ENCODE results near the gene ACOT7.
"Not testable (repeated sequence)": the region's sequence is repeated elsewhere in the genome, so short reads cannot be mapped to it uniquely, and the experiment has no call there.

ACOT7 gene

DNA sequence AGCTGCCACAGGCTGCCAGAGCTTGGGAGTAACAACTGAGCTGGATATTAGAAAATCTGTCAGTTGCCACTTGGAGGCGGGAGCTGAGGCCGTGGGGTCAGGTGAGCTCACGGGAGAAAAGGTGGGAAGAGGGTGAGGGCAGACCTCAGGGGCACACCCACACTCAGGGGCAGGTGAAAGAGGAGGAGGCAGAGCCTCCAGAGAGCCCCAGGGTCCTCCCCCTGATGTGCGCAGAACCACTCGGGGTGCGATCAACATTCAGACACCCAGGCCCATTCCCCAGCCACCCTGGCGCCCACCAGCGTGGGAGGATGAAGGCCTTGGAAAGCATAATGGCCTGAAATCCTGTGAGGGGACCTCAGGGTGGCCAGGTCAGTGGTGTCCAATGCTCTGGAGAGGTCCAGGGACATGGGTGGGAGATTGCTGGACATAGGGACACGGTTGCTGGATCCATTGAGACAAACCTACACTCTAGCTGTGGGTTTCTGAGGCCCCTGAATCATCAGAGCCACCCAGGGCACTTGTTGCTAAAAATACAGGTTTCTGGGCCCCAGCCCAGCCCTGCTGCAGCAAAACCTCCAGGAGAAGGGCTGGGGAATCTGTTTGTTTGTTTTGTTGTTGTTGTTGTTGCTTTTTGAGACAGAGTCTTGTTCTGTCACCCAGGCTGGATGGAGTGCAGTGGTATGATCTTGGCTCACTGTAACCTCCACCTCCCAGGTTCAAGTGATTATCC, 83.3 kb downstream of the ACOT7 start:
- H3K9ac ChIP-seq (ENCODE audit: low read length), result no peak overlapping the region
- H3K36me3 ChIP-seq (ENCODE audit: insufficient read depth, low read length), result no peaks in the 10 kb centered on the region
- H3K4me1 ChIP-seq (ENCODE audit: insufficient read depth, low read length), result no peaks in the 10 kb centered on the region
- no peaks in the 10 kb centered on the region for H3K9me3 ChIP-seq (ENCODE audit: low read length)
- H3K27ac ChIP-seq (ENCODE audit: low read depth, low read length), result no peak overlapping the region
- H3K4me3 ChIP-seq (ENCODE audit: low read depth in 1 of 2, low read length in 2 of 2), result no peak overlapping the region
- no peaks in the 10 kb centered on the region for H3K27me3 ChIP-seq (ENCODE audit: control insufficient read depth in 1 of 2, insufficient read depth in 2 of 2, low read length in 2 of 2)

DNA sequence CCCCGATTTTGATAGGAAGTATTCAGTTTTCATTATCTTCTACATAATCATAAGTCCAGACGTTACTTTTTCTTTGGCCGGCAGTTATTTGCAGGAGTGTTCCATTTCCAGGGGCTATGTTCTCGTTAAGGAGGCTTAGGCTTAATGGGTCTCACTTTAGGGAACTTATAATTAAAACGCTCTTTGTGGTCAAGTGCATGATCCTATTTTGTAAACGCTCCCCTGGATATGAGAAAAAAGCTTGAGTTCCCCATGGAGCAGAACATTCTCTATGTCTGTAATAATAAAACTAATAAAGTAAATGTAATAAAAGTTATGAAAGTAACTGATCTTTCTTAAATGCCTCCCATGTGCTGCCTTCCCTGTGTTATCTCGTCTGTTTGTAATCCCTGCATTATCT, 84.0 kb downstream of the ACOT7 start:
- H3K27me3 ChIP-seq (ENCODE audit: control insufficient read depth in 1 of 2, insufficient read depth in 2 of 2, low read length in 2 of 2), result no peaks in the 10 kb centered on the region
- no peaks in the 10 kb centered on the region for H3K36me3 ChIP-seq (ENCODE audit: insufficient read depth, low read length)
- no peak overlapping the region for H3K9ac ChIP-seq (ENCODE audit: low read length)
- no peak overlapping the region for H3K4me3 ChIP-seq (ENCODE audit: low read depth in 1 of 2, low read length in 2 of 2)
- H3K27ac ChIP-seq (ENCODE audit: low read depth, low read length), result no peak overlapping the region
- H3K4me1 ChIP-seq (ENCODE audit: insufficient read depth, low read length), result no peaks in the 10 kb centered on the region
- H3K9me3 ChIP-seq (ENCODE audit: low read length), result no peaks in the 10 kb centered on the region

GRCh38 chr1:6308449-6308848, 85.1 kb downstream of the ACOT7 start:
- Histone ChIP-seq H3K9me3 (ENCODE audit: low read length) (no peaks in the 10 kb centered on the region), H3K36me3 (ENCODE audit: insufficient read depth, low read length) (no peaks in the 10 kb centered on the region), H3K27ac (ENCODE audit: low read depth, low read length) (no peak overlapping the region), H3K9ac (ENCODE audit: low read length) (no peak overlapping the region), H3K4me1 (ENCODE audit: insufficient read depth, low read length) (no peaks in the 10 kb centered on the region), H3K4me3 (ENCODE audit: low read depth in 1 of 2, low read length in 2 of 2) (no peak overlapping the region), H3K27me3 (ENCODE audit: control insufficient read depth in 1 of 2, insufficient read depth in 2 of 2, low read length in 2 of 2) (no peaks in the 10 kb centered on the region)

DNA sequence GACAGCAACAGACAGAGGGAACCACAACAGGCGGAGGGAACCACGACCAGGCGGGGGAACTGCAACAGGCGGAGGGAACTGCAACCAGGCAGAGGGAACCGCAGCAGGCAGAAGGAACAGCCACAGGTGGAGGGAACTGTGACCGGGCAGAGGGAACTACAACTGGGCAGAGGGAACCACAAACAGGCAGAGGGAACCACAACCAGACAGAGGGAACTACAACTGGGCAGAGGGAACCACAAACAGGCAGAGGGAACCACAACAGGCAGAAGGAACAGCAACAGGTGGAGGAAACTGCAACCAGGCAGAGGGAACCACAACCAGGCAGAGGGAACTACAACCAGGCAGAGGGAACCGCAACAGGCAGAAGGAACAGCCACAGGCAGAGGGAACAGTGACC, 85.9 kb downstream of the ACOT7 start:
- H3K36me3 ChIP-seq (ENCODE audit: insufficient read depth, low read length); H3K27me3 ChIP-seq (ENCODE audit: control insufficient read depth in 1 of 2, insufficient read depth in 2 of 2, low read length in 2 of 2); H3K9ac ChIP-seq (ENCODE audit: low read length); H3K27ac ChIP-seq (ENCODE audit: low read depth, low read length); H3K4me1 ChIP-seq (ENCODE audit: insufficient read depth, low read length); H3K9me3 ChIP-seq (ENCODE audit: low read length); H3K4me3 ChIP-seq (ENCODE audit: low read depth in 1 of 2, low read length in 2 of 2): not testable (repeated sequence)

GRCh38 chr1:6307099-6307498, 86.5 kb downstream of the ACOT7 start:
- Histone ChIP-seq H3K27ac (ENCODE audit: low read depth, low read length) (no peak overlapping the region), H3K36me3 (ENCODE audit: insufficient read depth, low read length) (no peaks in the 10 kb centered on the region), H3K9ac (ENCODE audit: low read length) (no peak overlapping the region), H3K4me3 (ENCODE audit: low read depth in 1 of 2, low read length in 2 of 2) (no peak overlapping the region), H3K4me1 (ENCODE audit: insufficient read depth, low read length) (no peaks in the 10 kb centered on the region), H3K27me3 (ENCODE audit: control insufficient read depth in 1 of 2, insufficient read depth in 2 of 2, low read length in 2 of 2) (no peaks in the 10 kb centered on the region), H3K9me3 (ENCODE audit: low read length) (no peaks in the 10 kb centered on the region)

DNA sequence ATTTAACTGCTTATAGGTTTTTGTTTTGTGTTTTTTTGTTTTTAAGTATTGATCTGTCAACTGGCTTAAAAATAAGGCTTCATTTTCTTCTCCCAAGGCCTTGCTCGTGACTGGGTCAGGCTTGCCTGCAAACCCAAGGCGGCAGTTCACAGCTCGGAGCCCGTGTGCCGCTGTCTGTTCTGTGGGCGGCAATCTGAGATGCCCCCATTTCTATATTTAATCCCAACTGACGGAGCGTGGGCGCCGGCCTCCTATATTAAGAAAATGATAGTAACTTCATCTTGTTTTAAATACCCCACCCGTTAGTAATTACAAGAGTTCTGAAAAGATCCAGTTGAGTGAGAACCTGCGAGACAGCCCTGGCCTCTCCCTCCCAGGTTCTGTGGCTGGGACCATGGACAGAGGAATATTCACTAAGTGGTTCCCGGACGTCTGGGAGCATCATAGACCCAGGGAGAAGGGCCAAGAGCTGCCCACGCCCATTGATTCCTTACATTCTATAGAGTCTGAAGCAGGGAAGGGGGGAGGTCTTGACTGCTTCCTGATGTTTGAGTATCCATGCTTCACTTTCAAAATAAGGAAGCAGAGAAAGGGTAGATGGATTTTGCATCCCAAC, 90.1 kb downstream of the ACOT7 start:
- Histone ChIP-seq H3K4me3 (ENCODE audit: low read depth in 1 of 2, low read length in 2 of 2) (no peak overlapping the region), H3K27me3 (ENCODE audit: control insufficient read depth in 1 of 2, insufficient read depth in 2 of 2, low read length in 2 of 2) (no peaks in the 10 kb centered on the region), H3K4me1 (ENCODE audit: insufficient read depth, low read length) (no peaks in the 10 kb centered on the region)

DNA sequence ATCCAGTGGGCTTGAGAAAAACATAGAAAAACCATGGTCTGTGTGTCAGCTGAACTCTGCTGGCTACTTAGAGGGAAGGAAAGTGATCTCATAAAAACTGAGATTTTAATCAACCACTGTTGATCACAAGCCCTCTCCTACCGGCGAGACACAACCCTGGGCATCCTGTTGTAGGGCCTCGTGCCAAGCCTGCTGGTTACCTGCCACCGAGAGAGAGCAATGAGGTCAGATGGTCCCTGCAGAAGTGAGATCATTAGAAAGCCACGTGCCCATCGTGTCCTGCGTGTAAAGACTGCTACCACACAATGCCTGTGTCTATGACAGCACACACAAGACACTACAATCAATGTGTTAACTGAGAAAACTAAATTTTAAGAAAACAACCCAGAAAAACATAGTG, 91.0 kb downstream of the ACOT7 start:
- Histone ChIP-seq H3K4me3 (ENCODE audit: low read depth in 1 of 2, low read length in 2 of 2) (no peak overlapping the region), H3K4me1 (ENCODE audit: insufficient read depth, low read length) (no peaks in the 10 kb centered on the region), H3K36me3 (ENCODE audit: insufficient read depth, low read length) (no peaks in the 10 kb centered on the region), H3K9ac (ENCODE audit: low read length) (no peak overlapping the region), H3K9me3 (ENCODE audit: low read length) (no peaks in the 10 kb centered on the region), H3K27ac (ENCODE audit: low read depth, low read length) (no peak overlapping the region), H3K27me3 (ENCODE audit: control insufficient read depth in 1 of 2, insufficient read depth in 2 of 2, low read length in 2 of 2) (no peaks in the 10 kb centered on the region)

More for the DNA sequence above, 90.1 kb downstream of the ACOT7 start:
- H3K9me3 ChIP-seq (ENCODE audit: low read length), result no peaks in the 10 kb centered on the region
- H3K27ac ChIP-seq (ENCODE audit: low read depth, low read length), result no peak overlapping the region
- H3K9ac ChIP-seq (ENCODE audit: low read length), result no peak overlapping the region
- no peaks in the 10 kb centered on the region for H3K36me3 ChIP-seq (ENCODE audit: insufficient read depth, low read length)

DNA sequence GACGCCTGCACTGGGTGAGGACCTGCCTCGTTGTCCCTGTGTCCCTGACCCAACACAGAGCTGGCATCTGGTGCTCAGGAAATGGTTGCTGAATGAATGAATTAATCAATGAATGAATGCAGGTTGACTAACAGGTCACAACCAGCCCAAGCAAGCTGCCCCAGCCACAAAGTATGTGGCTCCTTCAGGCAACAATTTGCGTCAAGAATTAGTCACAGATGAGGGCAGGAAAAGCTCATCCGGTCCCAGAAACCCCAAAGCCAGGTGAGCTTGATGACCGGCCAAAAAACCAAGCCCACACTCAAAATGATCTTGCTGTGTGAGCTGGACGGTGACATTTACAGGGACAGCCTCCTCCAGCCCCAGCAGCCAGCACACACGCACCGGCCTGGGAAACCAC, 92.0 kb downstream of the ACOT7 start:
- no peak overlapping the region for H3K27ac ChIP-seq (ENCODE audit: low read depth, low read length)
- no peaks in the 10 kb centered on the region for H3K27me3 ChIP-seq (ENCODE audit: control insufficient read depth in 1 of 2, insufficient read depth in 2 of 2, low read length in 2 of 2)
- H3K4me1 ChIP-seq (ENCODE audit: insufficient read depth, low read length), result no peaks in the 10 kb centered on the region
- H3K9ac ChIP-seq (ENCODE audit: low read length), result no peak overlapping the region
- no peak overlapping the region for H3K4me3 ChIP-seq (ENCODE audit: low read depth in 1 of 2, low read length in 2 of 2)
- H3K9me3 ChIP-seq (ENCODE audit: low read length), result no peaks in the 10 kb centered on the region
- no peaks in the 10 kb centered on the region for H3K36me3 ChIP-seq (ENCODE audit: insufficient read depth, low read length)

DNA sequence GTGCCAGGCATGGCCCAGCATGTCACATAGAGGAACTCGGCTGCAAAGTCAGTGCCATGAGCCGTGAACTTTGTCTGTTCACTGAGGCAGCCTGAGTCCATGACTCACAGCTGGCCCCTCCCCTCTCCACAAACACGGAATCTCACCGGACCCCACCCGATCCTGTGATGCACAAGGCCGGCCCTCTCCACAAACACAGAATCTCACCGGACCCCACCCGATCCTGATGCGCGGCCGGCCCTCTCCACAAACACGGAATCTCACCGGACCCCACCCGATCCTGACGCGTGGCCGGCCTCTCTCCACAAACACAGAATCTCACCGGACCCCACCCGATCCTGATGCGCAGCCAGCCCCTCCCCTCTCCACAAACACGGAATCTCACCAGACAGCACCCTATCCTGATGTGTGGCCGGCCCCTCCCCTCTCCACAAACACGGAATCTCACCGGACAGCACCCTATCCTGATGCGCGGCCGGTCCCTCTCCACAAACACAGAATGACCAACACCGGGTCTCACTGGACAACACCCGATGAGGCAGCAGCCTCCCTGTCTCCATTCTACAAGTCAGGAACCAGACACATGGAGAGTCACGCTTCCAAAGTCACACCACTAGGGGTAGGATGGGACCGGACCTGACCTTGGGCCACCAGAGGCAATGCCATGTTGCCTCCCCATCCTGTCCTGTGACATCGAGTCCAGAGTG, 93.1 kb downstream of the ACOT7 start:
- H3K9me3 ChIP-seq (ENCODE audit: low read length), result no peaks in the 10 kb centered on the region
- no peaks in the 10 kb centered on the region for H3K4me1 ChIP-seq (ENCODE audit: insufficient read depth, low read length)
- no peaks in the 10 kb centered on the region for H3K27me3 ChIP-seq (ENCODE audit: control insufficient read depth in 1 of 2, insufficient read depth in 2 of 2, low read length in 2 of 2)
- no peak overlapping the region for H3K27ac ChIP-seq (ENCODE audit: low read depth, low read length)
- H3K4me3 ChIP-seq (ENCODE audit: low read depth in 1 of 2, low read length in 2 of 2), result no peak overlapping the region
- H3K36me3 ChIP-seq (ENCODE audit: insufficient read depth, low read length), result no peaks in the 10 kb centered on the region
- H3K9ac ChIP-seq (ENCODE audit: low read length), result no peak overlapping the region

DNA sequence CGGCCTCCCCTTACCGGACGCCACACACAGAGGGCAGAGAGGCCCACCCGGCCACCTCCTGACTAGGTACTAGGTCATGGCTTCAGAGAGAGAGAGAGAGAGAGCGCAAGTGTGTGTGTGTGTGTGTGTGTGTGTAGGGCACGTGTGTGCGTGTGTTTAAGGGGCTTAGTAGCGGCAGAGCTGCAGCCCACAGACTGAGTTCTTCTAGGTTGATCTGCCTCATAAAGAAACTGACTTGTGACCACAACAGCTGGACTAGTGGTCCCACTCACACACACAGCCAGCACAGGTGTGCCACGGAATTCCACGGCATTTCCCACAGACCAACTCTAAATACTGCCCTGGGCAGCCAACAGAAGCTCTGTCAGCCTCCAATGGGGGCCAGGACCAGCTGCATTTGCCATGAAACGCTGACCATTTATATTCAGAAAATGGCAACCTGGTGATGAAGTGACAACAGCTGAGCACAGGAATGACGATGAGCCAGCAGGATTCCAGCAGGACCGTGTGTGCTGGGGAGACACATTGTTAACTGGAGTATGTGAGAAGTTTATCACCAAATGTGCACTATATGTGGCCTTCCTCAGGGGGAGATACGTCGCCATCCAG, 93.9 kb downstream of the ACOT7 start:
- Histone ChIP-seq H3K27ac (ENCODE audit: low read depth, low read length) (no peak overlapping the region), H3K9me3 (ENCODE audit: low read length) (no peaks in the 10 kb centered on the region), H3K9ac (ENCODE audit: low read length) (no peak overlapping the region), H3K4me1 (ENCODE audit: insufficient read depth, low read length) (no peaks in the 10 kb centered on the region), H3K36me3 (ENCODE audit: insufficient read depth, low read length) (no peaks in the 10 kb centered on the region), H3K27me3 (ENCODE audit: control insufficient read depth in 1 of 2, insufficient read depth in 2 of 2, low read length in 2 of 2) (no peaks in the 10 kb centered on the region), H3K4me3 (ENCODE audit: low read depth in 1 of 2, low read length in 2 of 2) (no peak overlapping the region)

DNA sequence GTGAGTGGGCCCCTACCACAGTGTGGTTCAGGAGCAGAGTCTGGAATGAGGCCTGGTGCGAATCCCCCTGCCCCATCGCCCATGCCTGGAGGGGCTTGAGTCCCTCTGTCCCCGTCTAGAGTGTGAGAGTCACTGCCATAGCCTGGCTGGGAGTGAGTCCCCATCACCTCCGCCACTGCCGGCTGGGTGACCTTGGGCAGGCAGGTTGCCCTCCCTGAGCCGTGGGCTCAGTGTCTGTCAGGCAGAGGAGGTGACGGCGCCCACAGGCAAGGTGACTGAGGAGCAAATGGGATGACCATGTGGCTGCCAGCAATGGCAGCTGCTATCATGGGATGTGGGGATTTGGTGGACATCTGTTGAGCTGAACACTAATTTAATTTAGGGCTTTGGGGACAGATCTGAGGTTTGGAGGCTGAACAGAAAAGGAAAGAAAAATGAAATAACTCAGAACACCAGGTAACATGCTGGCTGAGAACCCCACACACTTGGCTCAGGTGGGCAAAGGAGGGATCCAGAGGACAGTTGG, 94.6 kb downstream of the ACOT7 start:
- H3K4me1 ChIP-seq (ENCODE audit: insufficient read depth, low read length), result no peaks in the 10 kb centered on the region
- no peaks in the 10 kb centered on the region for H3K9me3 ChIP-seq (ENCODE audit: low read length)
- H3K9ac ChIP-seq (ENCODE audit: low read length), result no peak overlapping the region
- no peaks in the 10 kb centered on the region for H3K27me3 ChIP-seq (ENCODE audit: control insufficient read depth in 1 of 2, insufficient read depth in 2 of 2, low read length in 2 of 2)
- no peak overlapping the region for H3K27ac ChIP-seq (ENCODE audit: low read depth, low read length)
- no peaks in the 10 kb centered on the region for H3K36me3 ChIP-seq (ENCODE audit: insufficient read depth, low read length)
- H3K4me3 ChIP-seq (ENCODE audit: low read depth in 1 of 2, low read length in 2 of 2), result no peak overlapping the region
